IPS-11a (cell line): Measurements from ENCODE around the gene NBPF8.
"Not testable (repeated sequence)": the region's sequence is repeated elsewhere in the genome, so short reads cannot be mapped to it uniquely, and the experiment has no call there.

ENCODE experiments used
- H3K4me3 ChIP-seq: one replicate; pipeline ENCODE4 v1.5.1; 2013; ENCODE audit warnings: low read depth, low read length, control low read depth

Gene NBPF8, protein sequence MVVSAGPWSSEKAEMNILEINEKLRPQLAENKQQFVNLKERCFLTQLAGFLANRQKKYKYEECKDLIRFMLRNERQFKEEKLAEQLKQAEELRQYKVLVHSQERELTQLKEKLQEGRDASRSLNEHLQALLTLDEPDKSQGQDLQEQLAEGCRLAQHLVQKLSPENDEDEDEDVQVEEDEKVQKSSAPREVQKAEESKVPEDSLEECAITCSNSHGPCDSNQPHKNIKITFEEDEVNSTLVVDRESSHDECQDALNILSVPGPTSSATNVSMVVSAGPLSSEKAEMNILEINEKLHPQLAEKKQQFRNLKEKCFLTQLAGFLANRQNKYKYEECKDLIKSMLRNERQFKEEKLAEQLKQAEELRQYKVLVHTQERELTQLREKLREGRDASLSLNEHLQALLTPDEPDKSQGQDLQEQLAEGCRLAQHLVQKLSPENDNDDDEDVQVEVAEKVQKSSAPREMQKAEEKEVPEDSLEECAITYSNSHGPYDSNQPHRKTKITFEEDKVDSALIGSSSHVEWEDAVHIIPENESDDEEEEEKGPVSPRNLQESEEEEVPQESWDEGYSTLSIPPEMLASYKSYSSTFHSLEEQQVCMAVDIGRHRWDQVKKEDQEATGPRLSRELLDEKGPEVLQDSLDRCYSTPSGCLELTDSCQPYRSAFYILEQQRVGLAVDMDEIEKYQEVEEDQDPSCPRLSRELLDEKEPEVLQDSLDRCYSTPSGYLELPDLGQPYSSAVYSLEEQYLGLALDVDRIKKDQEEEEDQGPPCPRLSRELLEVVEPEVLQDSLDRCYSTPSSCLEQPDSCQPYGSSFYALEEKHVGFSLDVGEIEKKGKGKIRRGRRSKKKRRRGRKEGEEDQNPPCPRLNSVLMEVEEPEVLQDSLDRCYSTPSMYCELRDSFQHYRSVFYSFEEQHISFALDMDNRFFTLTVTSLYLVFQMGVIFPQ

GRCh38 chr1:120414911-120415480, at the start of gene NBPF8:
Gene NBPF8, plus strand, starts transcription at chr1:120415035. Its CDS starts 21,488 bp downstream, at chr1:120436523.
- H3K4me3 ChIP-seq: peak within 1 kb of the TSS; percentile 20

DNA sequence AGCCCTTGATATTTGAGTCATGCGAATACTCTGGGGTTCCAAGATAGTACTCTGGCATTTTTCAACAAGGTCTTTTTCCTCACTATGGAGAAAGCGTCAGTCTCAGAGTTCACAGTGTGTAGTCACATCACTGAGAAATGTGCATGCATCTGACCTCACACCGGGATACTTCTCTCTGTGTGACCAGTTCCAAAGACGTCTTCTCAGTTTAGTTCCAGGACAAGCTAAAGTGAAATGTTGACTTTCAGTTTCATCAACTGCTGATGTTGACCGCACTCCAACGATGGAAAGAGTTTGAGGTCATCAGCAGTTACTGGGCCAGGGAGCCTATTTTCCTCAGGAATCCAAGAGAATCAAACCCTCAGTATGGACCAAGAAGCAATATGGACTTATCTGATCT, 47.1 kb upstream of the NBPF8 start:
- H3K4me3 ChIP-seq: not testable (repeated sequence)

DNA sequence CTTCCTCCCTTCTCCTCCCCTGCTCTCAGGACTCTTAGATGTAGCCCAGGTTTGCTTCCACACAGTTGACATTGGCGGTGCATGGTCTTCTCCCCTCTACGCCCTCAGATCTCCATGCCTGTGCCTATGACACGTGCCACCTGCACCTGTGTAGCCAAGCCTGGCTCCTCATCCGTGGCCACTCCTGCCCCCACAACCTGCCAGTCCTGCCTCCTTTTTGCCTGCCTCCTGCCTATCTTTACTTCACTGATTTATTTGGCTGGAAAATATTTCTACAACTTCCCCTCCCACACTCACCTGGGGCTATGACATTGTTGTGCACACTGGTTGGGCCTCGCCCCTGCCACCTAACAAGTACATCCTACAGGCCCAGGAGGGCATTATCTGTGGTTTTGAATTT, 28.2 kb upstream of the NBPF8 start:
- H3K4me3 ChIP-seq: not testable (repeated sequence)

DNA sequence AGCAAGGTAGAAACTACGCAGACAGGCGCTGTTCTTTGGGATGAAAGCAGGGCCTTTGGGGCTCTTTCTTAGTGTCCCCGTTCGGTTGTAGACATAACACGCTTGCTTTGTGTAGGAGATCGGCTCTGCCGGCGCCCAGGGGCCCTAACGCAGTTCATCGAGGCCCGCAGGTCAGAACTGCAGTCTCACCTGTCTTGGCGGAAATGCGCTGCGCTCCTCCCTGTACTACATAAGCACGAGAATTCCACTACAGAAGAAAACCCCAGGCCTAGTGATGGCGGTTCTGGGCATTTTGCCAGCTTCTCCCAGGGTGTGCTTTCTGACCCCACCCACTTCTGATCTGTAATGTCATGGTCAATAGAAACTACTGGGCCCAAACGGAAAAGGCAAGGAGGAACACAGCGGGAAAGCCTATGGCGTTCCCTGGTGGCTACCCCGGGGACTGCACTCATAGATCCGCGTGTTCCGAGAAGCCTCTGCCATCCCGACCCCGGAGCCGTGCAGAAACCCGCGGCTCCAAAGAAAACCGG, 26.2 kb upstream of the NBPF8 start:
- H3K4me3 ChIP-seq: not testable (repeated sequence)

- not testable (repeated sequence) for H3K4me3 ChIP-seq
Measured at GRCh38 chr1:120391365-120391764, 23.5 kb upstream of the NBPF8 start.

GRCh38 chr1:120393316-120394232, 21.3 kb upstream of the NBPF8 start:
- not testable (repeated sequence) for H3K4me3 ChIP-seq

DNA sequence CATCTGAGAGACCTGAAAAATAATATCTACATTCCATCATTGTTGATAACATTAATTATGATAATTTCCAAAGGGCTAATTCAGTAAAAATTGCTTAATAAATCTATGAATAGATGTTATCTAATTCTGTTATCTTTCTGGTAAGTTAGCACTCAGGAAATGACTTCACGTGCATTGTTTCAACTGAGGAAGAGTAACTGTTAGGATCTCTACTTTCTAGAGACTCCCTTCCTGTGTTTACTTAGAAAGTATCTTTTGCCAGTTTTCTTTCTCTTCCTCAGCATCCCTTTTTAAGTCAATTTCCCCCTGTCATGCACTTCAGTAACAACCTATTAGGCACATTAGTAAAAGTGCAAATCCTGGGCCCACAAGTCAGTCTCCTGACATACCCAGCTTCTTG, 9.5 kb upstream of the NBPF8 start:
- H3K4me3 ChIP-seq: not testable (repeated sequence)

GRCh38 chr1:120414451-120414850, 384 bp upstream of the NBPF8 start:
- not testable (repeated sequence) for H3K4me3 ChIP-seq

DNA sequence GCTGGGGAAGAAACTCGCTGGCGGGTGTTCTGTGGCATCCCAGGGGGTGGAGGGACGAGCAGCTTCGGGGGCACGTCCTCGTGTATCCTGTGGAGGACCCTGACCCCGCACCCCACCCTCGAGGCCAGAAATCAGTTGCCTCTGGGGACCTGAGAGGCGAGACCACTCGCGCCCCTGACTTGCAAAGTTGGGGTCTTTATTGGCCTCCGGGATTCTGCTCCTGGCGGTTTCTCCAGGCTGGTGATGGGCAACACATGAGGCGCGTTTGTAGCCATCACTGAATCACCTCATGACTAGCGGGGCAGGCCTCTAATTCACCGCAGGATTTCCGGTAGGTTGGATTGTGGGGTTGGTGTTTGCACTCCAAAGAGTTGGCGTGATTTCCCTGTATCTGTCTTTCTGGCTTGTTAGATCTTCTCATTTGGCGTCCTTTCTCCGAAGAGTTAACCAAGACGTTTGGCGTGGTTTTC, 692 bp downstream of the NBPF8 start:
- peak overlapping the region; percentile 20 for H3K4me3 ChIP-seq

- not testable (repeated sequence) for H3K4me3 ChIP-seq
Measured at GRCh38 chr1:120425063-120425462, 10.2 kb downstream of the NBPF8 start.

DNA sequence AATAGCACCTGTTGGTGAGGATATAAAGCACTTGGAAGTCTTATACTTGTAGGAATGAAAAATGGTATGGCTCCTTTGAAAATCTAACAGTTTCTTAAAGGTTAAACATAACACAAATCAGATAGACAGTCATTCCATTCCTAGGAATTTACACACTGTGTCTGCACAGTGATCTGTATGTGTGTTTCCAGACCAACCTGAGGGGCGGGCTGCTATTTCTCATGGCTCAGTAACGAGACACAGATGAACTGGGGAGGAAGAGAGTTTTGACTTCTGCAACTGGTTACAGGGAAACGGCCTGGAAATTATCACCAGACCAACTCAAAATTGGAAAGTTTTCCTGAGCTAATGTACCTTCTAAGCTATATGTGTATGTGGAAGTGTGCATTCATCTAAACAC, 16.8 kb downstream of the NBPF8 start:
- not testable (repeated sequence) for H3K4me3 ChIP-seq

- H3K4me3 ChIP-seq: not testable (repeated sequence)
Measured at GRCh38 chr1:120433831-120434230, 19.0 kb downstream of the NBPF8 start.

DNA sequence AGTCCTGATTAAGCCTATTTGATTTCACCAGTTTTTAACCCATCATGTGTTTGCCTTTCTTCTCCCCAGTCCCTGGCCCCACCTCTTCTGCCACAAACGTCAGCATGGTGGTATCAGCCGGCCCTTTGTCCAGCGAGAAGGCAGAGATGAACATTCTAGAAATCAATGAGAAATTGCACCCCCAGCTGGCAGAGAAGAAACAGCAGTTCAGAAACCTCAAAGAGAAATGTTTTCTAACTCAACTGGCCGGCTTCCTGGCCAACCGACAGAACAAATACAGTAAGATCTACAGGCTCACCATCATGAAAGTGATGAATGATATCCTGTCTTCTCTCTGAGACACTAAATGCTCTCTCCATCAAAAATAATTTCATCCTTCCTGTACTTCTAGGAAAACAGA, 34.3 kb downstream of the NBPF8 start:
- H3K4me3 ChIP-seq: not testable (repeated sequence)
